Pancreas (tissue), 10 donors: ENCODE results near the gene SH2D1B. TPM values are rescaled to one million over a fixed set of nuclear protein-coding genes. Genes with fewer than 3 reads are reported as not detected.

ENCODE experiments used
- ATAC-seq, 4 donors: fragments of 200-7000 bp; cut with Tn5 transposase; one replicate each; pipeline versions ENCODE4 v1.8.0 to v1.9.1; 2020; ENCODE audit warnings: mild to moderate bottlenecking in 4 of 4, moderate library complexity in 4 of 4
- DNase-seq, 6 donors: peaks; one replicate each; pipeline ENCODE4 v3.0.0-alpha.2; 2020
- FAIRE-seq: peaks from 2 replicates; lab custom pipeline; 2012; peaks lifted over from hg19 to GRCh38; lab: Jason Lieb, UNC
- H3K27ac ChIP-seq, 4 donors: fragments of 200-600 bp; sonication (generic); 1 replicate in 3 of 4; 2 replicates in 1 of 4; pipeline versions ENCODE4 v1.5.0 to v1.8.0; 2020
- H3K27me3 ChIP-seq, 4 donors: fragments of 200-600 bp; one replicate each; pipeline ENCODE4 v1.8.0; 2021
- H3K36me3 ChIP-seq, 3 donors: fragments of 200-600 bp; sonication (generic) in 1 of 3; one replicate each; pipeline versions ENCODE4 v1.5.0 to v1.8.0; 2020 to 2021
- H3K4me1 ChIP-seq, 3 donors: fragments of 200-600 bp; one replicate each; pipeline ENCODE4 v1.8.0; 2021
- H3K4me3 ChIP-seq, 4 donors: fragments of 200-600 bp; sonication (generic) in 2 of 4; one replicate each; pipeline versions ENCODE4 v1.5.0 to v1.8.0; 2020 to 2021
- H3K9me3 ChIP-seq, 4 donors: fragments of 200-600 bp; one replicate each; pipeline ENCODE4 v1.8.0; 2021
- WGBS, 2 donors: extraction: QIAGEN DNeasy Blood & Tissue Kit; methylation state at CpG; one replicate each; pipeline ENCODE4 v1.1.7; 2013; 5-methylcytosine and 5-hydroxymethylcytosine counted together
- intact Hi-C, 3 donors: fragments of 100-400 bp; cut with DNase I; formaldehyde crosslinking; loops; one replicate each; pipeline versions ENCODE4 v1.11.1 to v1.14.2; 2022
- polyA plus RNA-seq, 2 donors: library from polyadenylated mRNA; stranded (reverse); fragments of 200-250 nt; gene quantifications; one replicate each; pipeline ENCODE4 v1.2.3, GENCODE V29; 2013
- total RNA-seq, 6 donors: library from RNA; stranded (reverse); fragmentation: NEBNext Ultra II Directional in 4 of 6; extraction: Animal tissue kit (Norgen Biotek cat#: 25700) in 4 of 6; gene quantifications; one replicate each; pipeline versions ENCODE4 v1.2.1 to v1.2.4, GENCODE V29; 2021 to 2023
- TF ChIP-seq, protein P1 (sequence below), 4 donors: fragments of 200-600 bp; sonication (generic) in 3 of 4; IDR thresholded peaks; one replicate each; pipeline versions ENCODE4 v1.5.0 to v1.8.0; 2021; ENCODE audit warnings: antibody characterized with exemption in 4 of 4
- donor health status: healthy with polysubstance abuse.
- donor health status: DM: no; HTN: no; CAD: no; lungs with moderate emphysema.
- donor health status: DM: no; HTN: no; CAD: no.
- donor health status: control.
- donor health status: control.
- donor health status: Bipolar disorder and iron deficiency.
- donor health status: DM: yes; HTN: yes; CAD: no.
- donor health status: DM: no; HTN: no; CAD: no.
- donor health status: DM: no; HTN: no; CAD: no.
- donor health status: DM: yes; HTN: yes; CAD: no.

The SH2D1B gene
- total and polyA plus RNA-seq, 8 donors: 0.06 TPM; not detected in 7

DNA sequence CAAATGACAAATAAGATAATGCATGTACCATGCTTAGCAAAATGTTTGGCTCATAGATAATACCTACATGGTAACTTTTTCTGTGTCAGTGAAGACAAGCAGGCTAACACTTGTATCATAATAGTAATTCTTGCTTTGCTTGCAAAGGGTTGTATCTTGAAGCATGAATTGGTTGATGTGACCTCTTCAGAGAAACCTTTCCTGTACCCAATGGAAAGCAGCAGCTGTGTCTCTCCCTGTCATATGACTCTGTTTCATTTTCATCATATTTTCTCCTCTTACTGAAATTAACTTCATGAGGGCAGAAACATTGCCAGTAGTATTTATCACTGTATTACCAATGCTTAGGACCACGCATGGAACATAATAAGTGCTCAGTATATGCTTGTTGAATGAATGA, 4.4 kb downstream of the SH2D1B start:
- intact Hi-C loops: no loop called here
- TF ChIP-seq, protein P1, sequence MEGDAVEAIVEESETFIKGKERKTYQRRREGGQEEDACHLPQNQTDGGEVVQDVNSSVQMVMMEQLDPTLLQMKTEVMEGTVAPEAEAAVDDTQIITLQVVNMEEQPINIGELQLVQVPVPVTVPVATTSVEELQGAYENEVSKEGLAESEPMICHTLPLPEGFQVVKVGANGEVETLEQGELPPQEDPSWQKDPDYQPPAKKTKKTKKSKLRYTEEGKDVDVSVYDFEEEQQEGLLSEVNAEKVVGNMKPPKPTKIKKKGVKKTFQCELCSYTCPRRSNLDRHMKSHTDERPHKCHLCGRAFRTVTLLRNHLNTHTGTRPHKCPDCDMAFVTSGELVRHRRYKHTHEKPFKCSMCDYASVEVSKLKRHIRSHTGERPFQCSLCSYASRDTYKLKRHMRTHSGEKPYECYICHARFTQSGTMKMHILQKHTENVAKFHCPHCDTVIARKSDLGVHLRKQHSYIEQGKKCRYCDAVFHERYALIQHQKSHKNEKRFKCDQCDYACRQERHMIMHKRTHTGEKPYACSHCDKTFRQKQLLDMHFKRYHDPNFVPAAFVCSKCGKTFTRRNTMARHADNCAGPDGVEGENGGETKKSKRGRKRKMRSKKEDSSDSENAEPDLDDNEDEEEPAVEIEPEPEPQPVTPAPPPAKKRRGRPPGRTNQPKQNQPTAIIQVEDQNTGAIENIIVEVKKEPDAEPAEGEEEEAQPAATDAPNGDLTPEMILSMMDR (IDR thresholded peaks at IDR 0.05): no peak
- H3K4me3 ChIP-seq: no peak overlapping the region
- no peaks in the 10 kb centered on the region for H3K27me3 ChIP-seq
- DNase-seq (no peak), ATAC-seq (no peak), FAIRE-seq (no peak)
- H3K36me3 ChIP-seq: no peaks in the 10 kb centered on the region
- H3K4me1 ChIP-seq: no peaks in the 10 kb centered on the region
- no peaks in the 10 kb centered on the region for H3K9me3 ChIP-seq
- H3K27ac ChIP-seq: no peak overlapping the region
- WGBS, 2 donors: 87 to 90% methylated on average over 1 of the region's 1 CpG

GRCh38 chr1:162406811-162407210, 5.1 kb downstream of the SH2D1B start:
- no peaks in the 10 kb centered on the region for H3K4me1 ChIP-seq
- no peaks in the 10 kb centered on the region for H3K27me3 ChIP-seq
- intact Hi-C loops: no loop called here
- no peak overlapping the region for H3K27ac ChIP-seq
- 83 to 85% methylated on average over 2 of the region's 2 CpGs for WGBS, 2 donors
- no peak for DNase-seq
- TF ChIP-seq, protein P1 (IDR thresholded peaks at IDR 0.05): no peak
- H3K9me3 ChIP-seq: no peaks in the 10 kb centered on the region
- no peaks in the 10 kb centered on the region for H3K36me3 ChIP-seq
- FAIRE-seq: no peak
- ATAC-seq: no peak
- no peak overlapping the region for H3K4me3 ChIP-seq

DNA sequence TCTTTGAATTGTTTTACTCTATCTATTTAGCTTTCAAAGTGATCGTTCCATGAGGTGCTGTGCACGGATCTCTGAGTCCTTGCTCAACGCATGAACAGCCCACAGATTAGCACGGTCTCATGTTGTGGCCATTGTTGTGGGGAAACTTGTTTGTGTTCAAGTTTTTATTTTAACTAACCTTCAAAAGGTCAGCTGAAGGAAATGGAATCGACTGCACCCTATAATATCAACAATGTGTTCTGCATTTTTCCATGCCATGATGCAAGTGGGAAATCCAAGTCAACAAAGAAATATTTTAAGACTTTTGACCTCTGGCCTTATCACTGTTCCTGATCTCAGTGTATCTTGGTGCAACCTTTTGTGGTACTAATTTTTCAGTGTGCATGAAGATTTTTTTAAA, 6.1 kb downstream of the SH2D1B start:
- no peak for FAIRE-seq
- intact Hi-C loops: no loop called here
- TF ChIP-seq, protein P1 (IDR thresholded peaks at IDR 0.05): no peak

GRCh38 chr1:162404550-162405160, 7.3 kb downstream of the SH2D1B start:
- Histone ChIP-seq H3K4me1 (no peaks in the 10 kb centered on the region), H3K27me3 (no peaks in the 10 kb centered on the region), H3K27ac (no peak overlapping the region), H3K4me3 (no peak overlapping the region), H3K9me3 (no peaks in the 10 kb centered on the region), H3K36me3 (no peaks in the 10 kb centered on the region)
- ATAC-seq: peak in 2 of 4 donors; percentile 20 to 51
- WGBS, 2 donors: 60 to 64% methylated on average over 5 of the region's 5 CpGs
- DNase-seq: no peak
- intact Hi-C loops: no loop called here
- FAIRE-seq: no peak
- TF ChIP-seq, protein P1 (IDR thresholded peaks at IDR 0.05): no peak

More for the DNA sequence above, 6.1 kb downstream of the SH2D1B start:
- no peak overlapping the region for H3K27ac ChIP-seq
- no peak overlapping the region for H3K4me3 ChIP-seq
- ATAC-seq: no peak
- H3K9me3 ChIP-seq: no peaks in the 10 kb centered on the region
- H3K36me3 ChIP-seq: no peaks in the 10 kb centered on the region
- no peaks in the 10 kb centered on the region for H3K4me1 ChIP-seq
- DNase-seq: no peak
- 46 to 53% methylated on average over 5 of the region's 5 CpGs for WGBS, 2 donors
- H3K27me3 ChIP-seq: no peaks in the 10 kb centered on the region

DNA sequence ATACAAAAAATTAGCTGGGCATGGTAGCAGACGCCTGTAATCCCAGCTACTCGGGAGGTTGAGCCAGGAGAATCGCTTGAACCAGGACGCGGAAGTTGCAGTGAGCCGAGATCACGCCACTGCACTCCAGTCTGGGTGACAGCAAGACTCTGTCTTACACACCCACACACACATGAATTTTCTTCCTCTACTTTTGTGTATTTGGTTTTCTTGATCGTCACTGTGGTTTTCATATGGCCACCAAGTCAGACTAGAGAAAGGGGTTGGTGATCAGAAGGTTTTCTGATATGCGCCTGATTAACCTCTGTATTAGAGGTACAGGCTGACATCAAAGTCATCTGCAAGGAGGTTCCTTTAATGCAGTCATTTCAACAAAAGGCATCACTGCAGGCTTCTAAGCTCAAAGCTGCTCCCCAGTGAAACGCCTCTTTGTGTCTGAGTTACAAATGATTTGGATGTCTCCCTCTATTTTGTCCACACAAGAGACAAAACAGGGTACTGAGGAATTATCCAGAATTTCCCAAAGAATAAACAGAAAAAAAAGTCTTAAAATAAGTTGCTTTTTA, 11.1 kb downstream of the SH2D1B start:
- no peak for ATAC-seq
- TF ChIP-seq, protein P1 (IDR thresholded peaks at IDR 0.05): no peak
- 81 to 88% methylated on average over 10 of the region's 10 CpGs for WGBS, 2 donors
- H3K4me3 ChIP-seq: no peak overlapping the region
- H3K4me1 ChIP-seq: no peaks in the 10 kb centered on the region
- no peaks in the 10 kb centered on the region for H3K9me3 ChIP-seq
- FAIRE-seq: no peak
- no peak overlapping the region for H3K27ac ChIP-seq
- DNase-seq: no peak
- intact Hi-C loops: no loop called here
- no peaks in the 10 kb centered on the region for H3K27me3 ChIP-seq
- H3K36me3 ChIP-seq: no peaks in the 10 kb centered on the region
